Stimulated activated CD4-positive, alpha-beta T cell treated with anti-CD3 and anti-CD28 coated beads, Interleukin-2, amount 100 ng/mL, for 48 hours (primary cell): ENCODE results near the gene RETREG1.
"Not testable (repeated sequence)": the region's sequence is repeated elsewhere in the genome, so short reads cannot be mapped to it uniquely, and the experiment has no call there.

Experiments
- DNase-seq, 2 donors: peaks; one replicate each; pipeline ENCODE4 v3.0.0-alpha.2; 2020

RETREG1 gene

DNA sequence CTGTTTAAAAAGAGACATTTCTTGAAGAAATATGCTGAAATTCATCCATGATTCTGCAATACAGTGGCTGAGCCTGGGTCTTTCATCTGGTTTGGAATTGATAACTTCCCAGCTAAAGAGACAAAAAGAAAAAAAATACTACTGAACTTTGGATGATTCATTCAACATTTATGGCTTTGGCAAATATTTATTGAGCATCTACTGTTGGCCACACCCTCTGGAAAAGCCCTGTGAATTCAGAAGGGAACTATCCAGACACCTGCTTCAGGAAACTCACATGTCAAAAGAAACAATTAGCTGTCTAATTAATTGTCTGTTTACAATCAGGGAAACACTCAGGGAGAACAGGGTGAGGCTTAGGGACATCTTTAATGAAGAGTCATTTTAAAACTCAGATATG, 133.4 kb downstream of the RETREG1 start:
- DNase-seq = no peak

DNA sequence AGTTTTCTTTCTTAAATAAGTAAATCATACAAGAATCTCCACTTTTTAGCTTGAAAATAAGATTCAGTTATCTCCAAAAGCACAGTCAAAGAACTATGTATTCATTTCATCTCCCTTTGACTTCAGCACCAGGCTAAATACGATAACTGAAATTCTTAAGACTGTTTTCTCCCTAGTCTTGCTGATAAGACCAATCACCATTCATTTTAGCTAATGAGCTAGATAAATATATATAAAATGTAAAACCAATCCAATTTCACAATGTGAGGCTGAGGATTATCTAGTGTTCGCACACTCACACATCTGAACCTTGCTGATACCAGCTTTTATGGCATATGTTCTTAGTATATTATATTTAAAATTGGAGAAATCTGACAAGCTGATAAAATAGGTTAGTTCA, 133.9 kb downstream of the RETREG1 start:
- no peak for DNase-seq

DNA sequence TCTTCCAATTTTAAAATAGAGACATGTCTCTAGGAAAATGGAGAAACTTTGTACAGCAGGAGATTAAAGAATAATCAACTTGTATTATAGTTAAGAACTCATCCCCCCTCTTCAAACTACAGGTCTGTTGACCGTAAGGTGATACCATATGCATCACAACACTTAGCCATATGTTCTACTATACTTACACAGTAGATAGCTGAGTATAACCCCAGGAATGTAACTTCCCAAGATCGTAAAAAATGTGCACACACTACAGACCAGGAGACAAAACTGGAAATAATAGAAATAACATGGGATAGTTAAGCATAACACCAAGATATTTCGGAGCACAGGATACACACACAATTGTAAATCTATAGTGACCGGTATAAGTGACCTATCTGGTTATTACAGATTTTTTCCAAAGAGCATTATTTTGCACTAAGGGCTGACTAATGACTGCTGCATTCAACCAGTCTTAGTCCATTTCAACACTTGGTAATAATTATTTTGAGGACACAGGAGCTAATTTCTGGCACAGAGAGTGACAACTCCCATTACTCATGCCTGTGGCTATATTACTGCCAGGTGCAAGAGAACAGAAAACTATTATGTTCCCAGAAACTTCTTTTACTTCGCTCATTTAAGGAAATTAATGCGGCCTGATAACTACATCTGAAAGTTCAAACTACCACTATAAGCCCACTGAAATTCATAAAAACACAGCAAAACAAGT, 135.8 kb downstream of the RETREG1 start:
- no peak for DNase-seq

DNA sequence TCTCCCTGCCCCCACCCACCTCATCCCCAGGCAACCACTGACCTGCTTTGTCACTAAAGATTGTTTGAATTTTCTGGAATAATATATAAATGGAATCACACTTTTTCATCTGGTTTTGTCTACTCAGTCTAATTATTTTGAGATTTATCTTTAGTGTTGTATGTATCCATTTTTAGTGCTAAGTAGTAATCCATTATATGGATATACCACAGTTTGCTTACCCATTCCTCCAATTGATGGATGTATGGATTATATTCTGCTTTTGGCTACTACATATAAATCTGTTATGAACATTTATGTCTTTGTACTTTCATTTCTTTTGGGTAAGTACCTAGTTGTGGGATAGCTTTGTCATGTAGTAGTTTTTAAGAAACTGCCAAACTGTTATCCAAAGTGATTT, 136.7 kb downstream of the RETREG1 start:
- DNase-seq = no peak

DNA sequence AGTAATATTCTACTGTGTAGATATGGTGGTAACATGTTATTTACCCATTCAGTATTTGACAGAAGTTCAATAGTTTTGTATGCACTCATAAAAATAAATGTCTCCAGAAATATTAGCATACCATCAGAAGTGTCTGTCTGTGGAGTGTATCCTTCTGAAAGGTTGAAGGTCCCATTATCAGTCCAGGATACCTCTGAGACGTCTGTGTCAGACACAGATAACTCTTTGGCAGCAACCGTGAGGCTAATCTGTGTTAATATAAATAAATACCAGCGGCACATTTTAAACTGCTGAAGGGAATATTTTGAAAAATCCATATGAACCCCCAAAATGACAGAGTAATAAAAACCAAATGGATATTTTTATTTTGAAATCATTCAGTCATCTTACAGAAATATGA, 139.3 kb downstream of the RETREG1 start:
- no peak for DNase-seq

DNA sequence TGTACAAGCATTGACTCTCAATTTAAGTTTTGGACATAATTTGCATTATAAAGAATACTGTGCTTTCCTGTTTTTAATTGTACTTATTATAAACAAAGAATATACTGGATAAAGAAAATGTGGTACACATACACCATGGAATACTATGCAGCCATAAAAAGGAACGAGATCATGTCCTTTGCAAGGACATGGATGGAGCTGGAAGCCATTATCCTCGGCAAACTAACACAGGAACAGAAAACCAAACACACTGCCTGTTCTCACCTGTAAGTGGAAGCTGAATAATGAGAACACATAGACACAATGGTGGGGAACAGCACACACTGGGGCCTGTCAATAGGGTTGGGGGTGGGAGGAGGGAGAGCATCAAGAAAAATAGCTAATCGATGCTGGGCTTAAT, 140.4 kb downstream of the RETREG1 start:
- not testable (repeated sequence) for DNase-seq

DNA sequence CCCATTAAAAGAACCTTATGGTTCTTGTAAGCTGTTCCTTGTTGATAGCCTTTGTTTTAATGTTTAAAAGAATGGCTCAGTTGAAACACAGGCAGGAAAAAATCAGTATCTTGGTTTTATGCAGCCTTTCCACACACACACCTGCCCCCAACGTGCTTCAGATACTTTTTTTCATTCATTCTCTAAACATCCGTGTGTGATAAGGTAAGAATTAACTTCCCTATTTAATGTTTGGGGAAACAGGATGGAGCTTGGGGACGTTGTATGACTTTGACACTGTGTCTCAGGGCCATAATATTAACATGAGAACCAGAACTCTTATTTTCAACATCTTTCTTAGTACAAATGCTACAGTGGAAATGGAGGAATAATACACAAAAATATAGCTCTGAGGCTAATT, 145.4 kb downstream of the RETREG1 start:
- DNase-seq = no peak

DNA sequence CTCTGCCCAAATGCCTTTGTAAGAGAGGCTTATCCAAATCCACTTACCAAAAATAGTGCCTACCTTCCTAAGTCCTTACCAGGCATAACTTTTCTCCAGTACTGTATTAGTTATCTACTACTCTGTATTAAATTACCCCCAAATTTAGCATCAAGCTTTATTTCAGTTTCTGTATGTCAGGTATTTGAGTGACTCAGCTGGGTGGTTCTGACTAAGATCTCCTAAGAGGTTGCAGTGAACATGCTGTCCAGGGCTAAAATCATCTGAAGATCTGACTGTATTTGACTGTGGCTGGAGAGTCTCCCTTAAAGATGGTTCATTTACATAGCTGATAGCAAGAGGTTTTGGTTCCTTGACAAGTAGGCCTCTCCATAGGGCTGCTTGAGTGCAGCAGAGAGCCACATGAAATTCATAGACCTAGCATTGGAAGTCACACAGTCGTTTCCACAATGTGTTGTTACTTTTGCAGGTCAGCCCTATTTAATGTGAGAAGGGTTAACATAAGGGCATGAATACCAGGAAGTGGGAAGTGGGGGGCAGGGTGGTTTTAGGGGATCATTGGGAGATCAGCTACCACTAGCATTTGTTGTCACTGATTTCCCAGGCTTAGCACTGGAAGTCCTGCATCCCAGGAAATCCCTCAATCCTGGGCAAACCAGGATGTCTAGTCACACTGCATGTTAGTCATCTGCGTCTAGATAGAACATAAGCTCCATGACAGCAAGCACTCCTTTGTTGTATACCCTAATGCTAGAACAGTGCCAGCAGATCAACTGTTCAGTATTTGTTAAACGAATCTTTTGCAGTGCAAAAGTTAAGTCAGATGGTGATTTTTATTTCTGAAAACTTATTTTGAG, 149.2 kb downstream of the RETREG1 start:
- DNase-seq = no peak

DNA sequence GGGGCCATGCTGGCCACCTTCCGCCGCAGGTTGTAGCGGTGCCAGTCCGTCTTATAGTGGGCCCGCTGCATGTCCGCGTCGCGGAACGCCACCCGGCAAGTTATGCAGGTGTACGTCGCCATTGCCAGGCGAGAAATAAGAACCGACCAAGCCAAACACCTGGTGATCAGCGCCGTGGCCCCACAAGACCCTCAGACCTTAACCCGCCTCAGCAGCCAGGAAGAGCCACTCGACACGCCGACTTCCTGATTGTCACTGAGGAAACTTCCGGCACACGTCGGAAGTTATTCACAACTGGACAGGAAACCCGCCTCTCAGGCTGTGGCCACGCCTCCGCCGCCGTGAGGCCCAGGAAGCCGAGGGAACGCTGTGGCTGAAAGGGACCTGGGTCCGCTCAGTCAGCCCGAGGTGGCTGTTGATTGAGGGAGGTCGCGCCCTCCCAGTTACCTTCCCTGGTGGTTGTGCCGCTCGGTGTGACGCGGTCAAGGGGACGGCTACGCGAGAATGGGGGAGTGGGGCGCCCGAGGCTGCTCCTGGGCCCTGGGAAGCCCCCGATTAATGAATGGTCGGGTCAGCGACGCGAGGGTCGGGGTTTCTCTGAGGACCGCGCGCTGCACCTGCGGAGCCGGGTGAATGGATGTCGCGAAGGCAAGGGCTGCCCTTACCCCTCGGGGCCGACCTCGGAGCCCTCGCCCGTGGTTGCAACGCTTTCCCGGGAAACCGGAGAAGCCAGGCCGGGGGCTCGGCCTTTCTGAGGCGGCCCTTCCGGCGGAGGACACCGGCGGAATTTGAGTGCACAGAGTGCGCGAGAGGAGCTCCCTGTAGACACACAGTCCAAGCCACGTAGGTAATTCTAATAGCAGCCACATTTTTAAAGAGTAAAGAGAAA, 151.0 kb downstream of the RETREG1 start, which contains the start of gene ZNF622:
Gene ZNF622, minus strand, starts transcription at position 257 of the 889 bp plus-strand sequence. Its CDS starts 135 bp downstream, at position 122.
- DNase-seq = peak; percentile 79 to 81

DNA sequence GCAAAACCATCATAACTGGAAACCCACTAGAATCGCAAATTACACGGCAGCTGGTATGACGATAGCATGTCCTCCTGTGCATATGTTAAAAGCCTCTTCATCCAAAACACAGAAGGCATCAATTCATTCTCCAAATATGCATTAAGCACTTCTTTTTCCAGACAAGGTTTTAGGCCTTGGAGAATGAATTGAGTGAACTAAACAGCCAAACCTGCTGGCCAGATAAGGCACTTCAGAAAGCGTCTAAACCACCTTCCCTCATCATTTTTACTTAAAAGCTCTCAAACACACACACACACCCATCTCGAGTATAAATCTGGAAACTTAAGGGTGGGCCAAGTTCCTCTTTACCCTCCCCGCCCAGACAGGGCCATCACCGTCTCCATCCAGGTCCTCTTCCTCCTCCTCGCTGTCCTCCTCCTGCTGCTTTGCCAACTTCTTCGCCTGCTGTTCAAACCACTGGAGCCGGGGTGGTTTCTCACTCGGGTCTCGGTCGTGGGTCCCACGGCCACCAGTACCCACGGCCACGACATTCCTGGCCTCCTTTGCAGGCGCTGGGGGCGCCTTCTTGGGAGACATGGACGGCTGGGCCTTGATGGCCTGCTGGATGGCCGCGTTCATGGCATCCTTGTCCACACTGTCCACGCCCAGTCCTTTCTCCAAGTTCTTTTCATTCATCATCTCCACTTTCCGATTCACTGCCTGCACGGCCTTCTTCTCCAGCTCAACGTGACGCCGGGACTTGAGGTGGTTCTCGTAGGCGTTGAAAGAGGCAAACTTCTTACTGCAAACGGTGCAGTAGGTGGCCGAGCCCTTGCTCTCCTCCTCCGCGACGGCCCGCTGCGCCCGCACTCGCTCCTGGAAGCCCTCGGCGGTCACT, 151.9 kb downstream of the RETREG1 start:
- no peak for DNase-seq

DNA sequence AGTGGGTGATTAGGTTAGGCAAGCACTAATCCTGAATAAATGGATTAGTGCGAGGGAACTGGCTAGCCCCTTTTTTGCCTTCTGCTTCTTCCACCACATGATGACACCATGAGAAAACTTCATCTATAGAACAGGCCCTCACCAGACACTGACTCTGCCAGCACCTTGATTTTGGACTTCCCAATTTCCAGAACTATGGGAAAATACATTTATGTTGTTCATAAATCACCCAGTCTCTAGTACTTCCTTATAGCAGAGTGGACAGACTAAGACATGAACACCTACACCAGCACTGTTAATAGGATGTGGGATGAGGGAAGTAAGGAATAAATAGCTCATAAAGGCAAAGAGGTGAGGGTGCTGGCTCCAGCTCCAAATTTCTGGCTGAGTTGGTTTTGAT, 152.6 kb downstream of the RETREG1 start:
- no peak for DNase-seq

DNA sequence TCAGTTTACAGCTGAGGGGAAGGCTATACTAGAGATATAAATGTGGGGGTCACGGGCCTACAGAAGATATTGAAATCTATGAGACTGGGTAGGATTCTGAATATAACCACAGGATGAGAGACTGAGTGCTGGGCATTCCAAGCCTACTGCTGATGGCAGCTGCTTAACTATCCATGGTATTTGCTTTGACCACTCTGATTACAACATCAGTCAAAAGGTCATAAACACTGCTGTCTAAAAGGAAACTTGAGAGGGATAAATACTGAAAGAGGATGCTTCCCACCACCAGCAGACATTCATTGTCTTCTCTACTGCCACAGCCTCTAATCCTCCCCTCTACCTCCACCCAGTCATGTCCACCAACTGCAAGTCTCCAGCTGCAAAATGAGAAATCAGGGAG, 155.0 kb downstream of the RETREG1 start:
- DNase-seq = no peak

DNA sequence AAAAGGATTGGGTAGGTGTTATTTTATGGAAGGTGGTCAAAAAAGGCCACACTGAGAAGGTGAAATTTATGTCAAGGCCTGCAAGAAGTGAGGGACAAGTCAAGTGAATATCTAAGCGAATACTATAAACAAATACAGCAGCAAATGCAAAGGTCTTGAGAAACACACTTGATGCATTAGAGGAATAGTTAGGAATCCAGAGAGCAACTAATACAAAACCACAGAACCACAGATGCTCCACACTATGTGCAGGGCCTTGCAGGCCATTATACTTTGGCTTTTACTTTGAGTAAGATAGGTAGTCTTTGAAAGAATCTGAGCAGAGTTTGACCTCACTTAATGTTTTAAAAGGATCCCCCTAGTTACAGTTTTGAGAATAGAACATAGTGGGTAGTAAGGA, 155.8 kb downstream of the RETREG1 start:
- DNase-seq = no peak

DNA sequence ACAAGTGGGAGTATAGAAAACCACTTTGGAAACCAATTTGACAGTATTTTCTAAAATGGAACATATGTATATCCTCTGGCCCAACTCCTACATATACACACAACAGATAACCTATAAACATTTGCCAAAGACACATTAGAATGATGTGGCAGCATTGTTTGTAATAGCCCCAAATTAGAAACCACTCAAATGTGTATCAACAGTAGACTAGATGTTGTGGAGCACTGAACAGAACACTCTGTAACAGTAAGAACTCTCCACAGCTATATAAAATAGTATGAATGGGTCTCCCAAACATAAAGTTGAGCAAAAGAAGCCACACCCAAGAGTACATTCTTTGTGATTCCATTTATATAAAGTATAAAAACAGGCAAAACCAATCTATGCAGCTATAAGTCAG, 157.3 kb downstream of the RETREG1 start:
- DNase-seq = no peak

DNA sequence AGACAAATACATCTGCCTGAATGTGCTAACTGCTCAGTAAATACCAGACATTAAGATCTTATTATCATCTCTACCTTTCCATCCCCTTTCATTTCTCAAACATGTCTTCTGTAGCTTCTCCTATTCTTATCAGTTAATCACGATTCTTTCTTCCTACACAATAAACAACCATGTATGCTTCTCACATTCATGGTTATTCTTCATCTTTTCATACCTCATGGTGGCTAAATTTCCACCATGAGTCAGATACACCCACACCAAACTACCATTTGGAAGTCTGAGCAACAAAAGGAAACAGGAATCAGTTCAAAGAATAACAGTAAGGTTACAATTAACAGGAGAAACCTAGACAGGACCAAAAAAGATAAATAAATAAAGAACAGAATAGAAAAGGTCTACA, 158.9 kb downstream of the RETREG1 start:
- DNase-seq = no peak

DNA sequence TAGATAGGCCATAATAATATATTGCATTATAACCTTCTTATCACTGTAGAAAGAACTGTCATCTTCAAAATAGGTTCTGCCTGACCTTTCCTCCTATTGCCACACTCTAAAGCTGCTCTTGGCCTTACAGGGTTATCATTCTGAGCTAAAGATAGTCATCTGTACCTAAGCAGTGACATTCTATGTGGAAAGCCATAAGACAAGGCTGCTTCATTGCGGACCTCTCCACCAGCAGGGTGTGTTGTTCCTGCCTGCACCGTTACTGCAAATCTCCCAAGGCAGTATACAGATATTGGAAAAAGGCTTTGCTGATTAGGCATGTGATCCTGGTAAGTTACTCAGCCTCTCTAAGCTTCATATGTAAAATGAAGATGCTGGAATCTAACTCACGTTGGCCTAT, 159.3 kb downstream of the RETREG1 start:
- no peak for DNase-seq

DNA sequence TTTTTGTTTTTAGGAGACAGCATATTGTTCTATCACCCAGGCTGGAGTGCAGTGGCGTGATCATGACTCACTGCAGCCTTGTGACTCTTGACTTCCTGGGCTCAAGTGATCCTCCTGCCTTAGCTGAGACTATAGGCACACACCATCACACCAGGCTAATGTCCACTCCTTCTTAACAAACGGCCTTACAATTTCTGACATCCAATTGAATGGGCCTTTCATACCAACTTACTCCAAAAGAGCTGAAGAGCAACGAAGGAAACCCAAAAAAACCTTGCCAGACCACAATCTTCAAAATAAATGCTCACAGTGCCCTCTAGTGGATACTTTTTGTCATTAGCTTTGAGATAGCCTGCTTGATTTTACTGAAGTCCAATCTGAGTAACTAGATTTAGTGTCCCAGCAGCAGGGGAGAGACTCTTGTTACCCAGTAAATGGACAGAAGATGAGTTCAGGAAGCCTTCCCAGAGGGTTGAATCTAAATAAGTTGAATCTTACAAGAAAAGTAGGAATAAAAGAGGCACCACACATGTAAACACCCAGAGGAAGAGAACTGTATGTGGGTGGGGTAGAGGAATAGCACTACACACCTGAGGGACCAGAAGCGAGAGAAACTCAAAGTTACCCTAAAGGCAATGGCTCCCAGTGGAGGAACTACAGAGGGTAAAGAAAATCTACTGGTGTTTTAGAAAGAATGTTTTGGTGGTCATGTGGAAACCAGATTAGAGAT, 160.5 kb downstream of the RETREG1 start:
- DNase-seq = peak in 1 of 2 donors; percentile 12

DNA sequence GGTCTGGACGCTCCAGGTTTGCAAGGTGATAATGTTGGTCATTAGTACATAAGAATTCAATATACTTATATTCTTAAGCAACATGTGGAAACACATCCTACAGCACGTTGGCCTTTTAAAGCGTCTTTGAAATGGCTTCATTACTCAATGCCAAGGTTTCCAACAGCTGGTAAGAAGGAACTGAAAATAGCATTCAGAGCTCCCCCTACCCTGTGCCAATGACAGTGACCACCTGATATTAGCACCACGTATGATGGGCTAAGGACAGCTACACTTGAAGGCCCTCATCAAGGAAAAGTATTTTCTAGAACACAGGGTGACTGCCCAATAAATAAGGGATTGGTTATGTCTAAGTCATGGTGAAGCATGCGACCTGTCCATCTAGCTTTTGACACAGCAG, 161.1 kb downstream of the RETREG1 start:
- no peak for DNase-seq

DNA sequence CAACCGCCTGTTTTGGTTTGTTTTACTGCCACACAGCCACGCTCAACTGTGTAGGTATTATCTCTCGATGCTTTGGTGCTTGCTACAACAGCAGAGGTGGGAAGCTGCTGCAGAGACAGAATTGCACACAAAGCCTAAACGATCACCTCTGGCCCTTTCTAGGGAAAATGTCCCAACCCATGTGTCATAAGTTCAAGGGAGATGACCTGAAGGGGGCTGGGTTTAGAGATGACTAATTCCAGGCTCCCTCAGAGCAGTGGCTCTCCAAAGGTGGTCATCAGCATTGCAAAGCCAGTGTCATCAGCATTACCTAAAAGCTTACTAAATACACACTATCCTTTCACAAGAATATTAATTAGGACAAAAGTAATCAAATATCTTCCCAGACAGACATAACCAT, 162.1 kb downstream of the RETREG1 start:
- DNase-seq = no peak

DNA sequence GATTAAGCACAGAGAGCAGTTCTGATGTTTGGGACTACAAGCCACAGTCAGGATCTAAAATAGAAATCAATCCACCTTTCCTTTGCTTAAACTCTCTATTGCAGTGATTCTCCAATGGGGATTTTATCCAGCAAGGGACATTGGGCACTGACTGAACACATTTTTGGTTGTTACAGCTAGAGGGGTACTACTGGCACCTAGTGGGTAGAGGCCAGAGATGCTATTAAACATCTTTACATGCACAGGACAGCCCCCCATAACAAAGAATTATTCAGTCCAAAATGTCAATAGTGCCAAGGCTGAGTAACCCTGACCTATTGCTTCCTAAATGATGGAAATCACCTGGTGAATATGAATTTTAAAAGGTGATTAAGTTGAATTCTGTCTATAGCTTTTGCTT, 163.2 kb downstream of the RETREG1 start:
- no peak for DNase-seq

DNA sequence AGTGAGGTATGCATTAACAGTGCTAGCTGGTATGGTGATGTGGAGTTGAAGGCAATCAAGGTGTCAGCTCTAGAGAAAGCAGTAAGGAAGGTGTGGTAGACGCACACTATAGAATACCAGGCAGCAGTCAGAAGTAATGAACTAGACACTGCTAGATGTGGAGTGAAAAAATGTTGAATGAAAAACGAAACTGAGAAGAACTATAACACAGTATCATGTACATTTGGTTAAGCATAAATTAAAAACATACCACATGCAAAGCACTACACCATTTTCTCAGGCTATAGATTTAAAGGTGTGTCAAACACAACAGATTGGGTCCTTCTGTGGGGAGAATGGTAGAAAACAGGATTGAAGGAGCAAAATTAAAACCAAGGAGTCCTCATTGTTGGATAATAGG, 166.6 kb downstream of the RETREG1 start:
- no peak for DNase-seq

DNA sequence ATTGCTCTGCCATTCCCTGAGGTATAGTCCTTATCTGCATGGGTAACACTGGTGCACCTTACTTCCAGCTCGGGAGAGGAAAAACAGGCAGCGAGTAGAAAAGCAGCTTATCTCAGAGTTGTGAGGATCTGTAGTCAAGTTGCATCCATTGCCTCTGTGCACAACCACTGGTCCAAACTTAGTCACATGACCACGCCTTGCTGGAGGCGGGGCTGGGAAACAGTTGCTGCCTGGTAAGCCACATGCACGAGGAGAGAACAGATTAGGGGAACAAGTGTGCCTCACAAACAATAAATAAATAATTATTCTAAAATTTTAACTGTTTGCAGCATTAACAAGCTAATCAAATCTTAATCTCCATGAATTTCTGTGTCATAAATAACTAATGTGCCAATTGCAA, 169.8 kb downstream of the RETREG1 start:
- no peak for DNase-seq
